Epithelial cell of esophagus (primary cell): Measurements from ENCODE around the gene BCO1.
A peak's percentile ranks its signal among the peaks of the same experiment; 100 is the strongest.
"Not testable (repeated sequence)": the region's sequence is repeated elsewhere in the genome, so short reads cannot be mapped to it uniquely, and the experiment has no call there.

ENCODE experiments used
- DNase-seq: peaks from one replicate; pipeline ENCODE4 v3.0.0; 2010; ENCODE audit warnings: low read depth
- H3K4me3 ChIP-seq: 2 replicates; pipeline ENCODE4 v1.5.1; 2011; ENCODE audit warnings: mild to moderate bottlenecking, low read length, control low read depth
- TF ChIP-seq, protein P1 (sequence below): IDR thresholded peaks from 2 replicates; pipeline ENCODE4 v1.5.1; 2011; ENCODE audit warnings: low read depth, mild to moderate bottlenecking, low read length, control low read depth, inconsistent platforms; ENCODE audit not compliant: insufficient read depth; ENCODE audit errors: missing control alignments

BCO1 gene

DNA sequence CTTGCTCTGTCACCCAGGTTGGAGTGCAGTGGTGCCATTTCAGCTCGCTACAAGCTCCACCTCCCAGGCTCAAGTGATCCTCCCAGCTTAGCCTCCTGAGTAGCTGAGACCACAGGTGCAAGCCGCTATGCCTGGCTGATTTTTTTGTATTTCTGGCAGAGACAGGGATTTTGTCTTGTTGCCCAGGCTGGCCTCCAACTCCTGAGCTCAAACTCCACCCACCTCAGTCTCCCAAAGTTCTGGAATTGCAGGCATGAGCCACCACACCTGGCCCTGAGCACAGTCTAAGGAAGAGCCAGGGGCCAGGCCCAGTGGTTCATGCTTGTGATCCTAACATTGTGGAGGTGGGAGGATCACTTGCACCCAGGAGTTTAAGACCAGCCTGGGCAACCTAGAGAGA is 21.8 kb upstream of the BCO1 start:
- no peak for DNase-seq
- TF ChIP-seq, protein P1, sequence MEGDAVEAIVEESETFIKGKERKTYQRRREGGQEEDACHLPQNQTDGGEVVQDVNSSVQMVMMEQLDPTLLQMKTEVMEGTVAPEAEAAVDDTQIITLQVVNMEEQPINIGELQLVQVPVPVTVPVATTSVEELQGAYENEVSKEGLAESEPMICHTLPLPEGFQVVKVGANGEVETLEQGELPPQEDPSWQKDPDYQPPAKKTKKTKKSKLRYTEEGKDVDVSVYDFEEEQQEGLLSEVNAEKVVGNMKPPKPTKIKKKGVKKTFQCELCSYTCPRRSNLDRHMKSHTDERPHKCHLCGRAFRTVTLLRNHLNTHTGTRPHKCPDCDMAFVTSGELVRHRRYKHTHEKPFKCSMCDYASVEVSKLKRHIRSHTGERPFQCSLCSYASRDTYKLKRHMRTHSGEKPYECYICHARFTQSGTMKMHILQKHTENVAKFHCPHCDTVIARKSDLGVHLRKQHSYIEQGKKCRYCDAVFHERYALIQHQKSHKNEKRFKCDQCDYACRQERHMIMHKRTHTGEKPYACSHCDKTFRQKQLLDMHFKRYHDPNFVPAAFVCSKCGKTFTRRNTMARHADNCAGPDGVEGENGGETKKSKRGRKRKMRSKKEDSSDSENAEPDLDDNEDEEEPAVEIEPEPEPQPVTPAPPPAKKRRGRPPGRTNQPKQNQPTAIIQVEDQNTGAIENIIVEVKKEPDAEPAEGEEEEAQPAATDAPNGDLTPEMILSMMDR = no peak
- H3K4me3 ChIP-seq = no peak overlapping the region

GRCh38 chr16:81219151-81219550 is 19.3 kb upstream of the BCO1 start:
- TF ChIP-seq, protein P1 = no peak
- DNase-seq = no peak
- no peak overlapping the region for H3K4me3 ChIP-seq

DNA sequence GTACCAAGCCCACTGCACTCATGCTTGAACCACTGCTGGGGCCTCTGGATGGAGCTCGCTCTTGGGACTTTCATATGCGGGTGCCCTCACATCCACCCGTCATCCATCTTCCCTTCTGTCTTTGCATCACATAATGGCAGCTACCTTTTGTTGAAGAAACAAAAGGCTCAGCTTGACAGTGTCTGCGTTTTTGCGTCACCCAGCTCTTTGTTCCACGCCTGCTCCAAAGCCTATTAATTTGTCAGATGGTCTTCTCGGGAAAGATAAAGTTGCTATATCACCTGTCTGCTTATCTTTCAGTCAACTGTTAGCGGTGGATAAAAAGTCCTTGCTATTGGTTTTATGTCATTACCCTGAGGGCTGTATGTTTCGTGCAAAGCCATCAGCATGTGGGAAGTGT is 18.1 kb upstream of the BCO1 start:
- no peak overlapping the region for H3K4me3 ChIP-seq
- TF ChIP-seq, protein P1 = no peak
- no peak for DNase-seq

DNA sequence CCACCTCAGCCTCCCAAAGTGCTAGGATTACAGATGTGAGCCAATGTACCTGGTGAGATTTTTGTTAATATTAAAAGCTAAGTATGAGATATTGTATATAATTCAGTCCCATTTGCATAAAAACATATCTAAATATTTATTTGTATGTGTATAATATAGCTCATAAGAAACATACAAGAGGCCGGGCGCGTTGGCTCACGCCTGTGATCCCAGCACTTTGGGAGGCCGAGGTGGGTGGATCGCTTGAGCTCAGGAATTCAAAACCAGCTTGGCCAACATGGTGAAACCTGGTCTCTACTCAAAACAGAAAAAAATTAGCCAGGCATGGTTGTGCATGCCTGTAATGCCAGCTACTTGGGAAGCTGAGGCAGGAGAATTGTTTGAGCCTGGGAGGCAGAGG is 16.8 kb upstream of the BCO1 start:
- no peak overlapping the region for H3K4me3 ChIP-seq

GRCh38 chr16:81224824-81225223 is 13.7 kb upstream of the BCO1 start:
- TF ChIP-seq, protein P1 = no peak
- H3K4me3 ChIP-seq = no peak overlapping the region
- no peak for DNase-seq

More for the DNA sequence above, 16.8 kb upstream of the BCO1 start:
- DNase-seq = peak; percentile 7
- TF ChIP-seq, protein P1 = no peak

DNA sequence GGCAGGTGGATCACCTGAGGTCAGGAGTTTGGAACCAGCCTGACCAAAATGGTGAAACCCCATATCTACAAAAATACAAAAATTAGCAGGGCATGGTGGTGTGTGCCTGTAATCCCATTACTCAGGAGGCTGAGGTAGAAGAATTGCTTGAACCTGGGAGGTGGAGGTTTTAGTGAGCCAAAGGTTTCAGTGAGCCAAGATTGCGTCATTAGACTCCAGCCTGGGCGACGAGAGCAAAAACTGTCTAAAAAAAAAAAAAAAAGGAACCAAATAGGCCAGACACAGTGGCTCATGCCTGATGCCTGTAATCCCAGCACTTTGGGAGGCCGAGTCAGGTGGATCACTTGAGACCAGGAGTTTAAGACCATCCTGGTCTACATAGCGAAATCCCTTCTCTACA is 12.8 kb upstream of the BCO1 start:
- H3K4me3 ChIP-seq, DNase-seq: not testable (repeated sequence)

DNA sequence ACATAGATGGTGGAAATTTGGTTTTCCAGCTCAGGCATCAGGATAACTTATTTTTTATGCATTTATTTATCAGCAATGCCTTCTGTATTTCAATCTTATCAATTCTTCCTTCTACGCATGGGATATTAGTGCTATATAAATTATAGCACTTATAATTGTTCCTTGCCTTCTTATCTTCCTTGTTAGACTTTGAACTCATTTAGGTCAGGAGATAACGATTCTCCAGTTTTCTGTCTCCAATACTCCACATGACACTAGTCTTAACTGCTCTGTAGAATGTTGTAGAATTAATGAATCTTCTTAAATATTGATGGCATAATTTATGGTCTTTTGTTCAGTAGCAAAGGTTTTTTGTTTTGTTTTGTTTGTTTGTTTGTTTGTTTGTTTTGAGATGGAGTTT is 10.7 kb upstream of the BCO1 start:
- no peak overlapping the region for H3K4me3 ChIP-seq
- TF ChIP-seq, protein P1 = no peak
- DNase-seq = no peak

- TF ChIP-seq, protein P1 = no peak
- H3K4me3 ChIP-seq = no peak overlapping the region
- DNase-seq = no peak
These were observed 8.7 kb upstream of the BCO1 start for GRCh38 chr16:81229811-81230210.
